Small intestine (tissue), 7 donors: Measurements from ENCODE around the gene TAF1B. TPM values are rescaled to one million over a fixed set of nuclear protein-coding genes. Genes with fewer than 3 reads are reported as not detected.

Source experiments
- DNase-seq, 2 donors: peaks; one replicate each; pipeline versions ENCODE4 v3.0.0 to v3.0.0-alpha.2; 2013
- FAIRE-seq: peaks from 2 replicates; lab custom pipeline; 2012; peaks lifted over from hg19 to GRCh38; lab: Jason Lieb, UNC
- H3K27ac ChIP-seq, 3 donors: one replicate each; pipeline ENCODE4 v1.5.1; 2013; ENCODE audit warnings: low read length in 2 of 3, mild to moderate bottlenecking in 2 of 3, control low read depth in 1 of 3, inconsistent platforms in 1 of 3, low read depth in 1 of 3, moderate library complexity in 1 of 3
- H3K27me3 ChIP-seq, 3 donors: one replicate each; pipeline ENCODE4 v1.6.1; 2013; ENCODE audit warnings: low read length in 3 of 3, inconsistent platforms in 1 of 3; ENCODE audit not compliant: control insufficient read depth in 3 of 3, insufficient read depth in 3 of 3
- H3K36me3 ChIP-seq, 3 donors: one replicate each; pipeline ENCODE4 v1.6.1; 2013; ENCODE audit warnings: low read length in 3 of 3, inconsistent platforms in 1 of 3, low read depth in 1 of 3, mild to moderate bottlenecking in 1 of 3, moderate library complexity in 1 of 3; ENCODE audit not compliant: control insufficient read depth in 3 of 3, insufficient read depth in 2 of 3
- H3K4me1 ChIP-seq, 3 donors: one replicate each; pipeline ENCODE4 v1.6.1; 2013; ENCODE audit warnings: low read length in 2 of 3, inconsistent platforms in 1 of 3, low read depth in 1 of 3, mild to moderate bottlenecking in 1 of 3, moderate library complexity in 1 of 3; ENCODE audit not compliant: control insufficient read depth in 3 of 3, insufficient read depth in 2 of 3
- H3K4me3 ChIP-seq, 3 donors: one replicate each; pipeline ENCODE4 v1.5.1; 2013; ENCODE audit warnings: low read length in 3 of 3, control low read depth in 1 of 3, inconsistent platforms in 1 of 3, low read depth in 1 of 3, mild to moderate bottlenecking in 1 of 3, moderate library complexity in 1 of 3
- H3K9me3 ChIP-seq, 2 donors: one replicate each; pipeline ENCODE4 v1.6.1; 2013; ENCODE audit warnings: low read depth in 1 of 2, low read length in 1 of 2; ENCODE audit not compliant: control insufficient read depth in 2 of 2, insufficient read depth in 1 of 2
- WGBS, 3 donors: extraction: QIAGEN DNeasy Blood & Tissue Kit; methylation state at CpG; one replicate each; pipeline ENCODE4 v1.1.7; 2013; 5-methylcytosine and 5-hydroxymethylcytosine counted together
- polyA plus RNA-seq, 4 donors: library from polyadenylated mRNA; stranded (reverse) in 3 of 4; unstranded in 1 of 4; fragments of 200-250 nt in 3 of 4; fragments of 120-200 nt in 1 of 4; gene quantifications; one replicate each; pipeline versions ENCODE4 v1.2.1 to v1.2.3, GENCODE V29; 2013
- donor health status: healthy with polysubstance abuse.
- donor health status: control.
- donor health status: control.
- donor health status: Bipolar disorder and iron deficiency.
- donor health status: healthy.

TAF1B gene
- polyA plus RNA-seq, 4 donors = 1.1 to 11.3 (median 4.1) TPM

DNA sequence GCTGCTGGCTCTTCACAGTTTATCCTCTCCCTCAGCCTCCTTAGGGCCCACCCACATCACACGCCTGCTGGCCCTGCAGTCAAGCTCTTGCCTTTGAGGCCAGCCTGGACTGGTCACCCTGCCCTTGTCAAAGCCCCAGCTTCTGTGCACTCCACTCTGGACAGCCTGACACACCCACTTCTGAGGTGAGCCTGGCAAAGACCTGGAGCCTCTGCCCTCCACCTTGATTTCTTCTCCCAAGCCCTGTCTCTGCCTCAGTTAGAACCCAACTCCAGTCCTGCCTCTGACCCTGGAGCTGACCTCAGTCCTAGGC, 37.0 kb upstream of the TAF1B start:
- Histone ChIP-seq H3K36me3 (no peaks in the 10 kb centered on the region), H3K27ac (no peak overlapping the region), H3K9me3 (no peaks in the 10 kb centered on the region), H3K4me1 (peaks cover 3 to 34% (median 10%) of the 10 kb centered on the region in 3 donors), H3K4me3 (no peak overlapping the region), H3K27me3 (no peaks in the 10 kb centered on the region)
- no peak for FAIRE-seq
- 83 to 90% (median 83%) methylated on average over 1 of the region's 1 CpG for WGBS, 3 donors
- no peak for DNase-seq

DNA sequence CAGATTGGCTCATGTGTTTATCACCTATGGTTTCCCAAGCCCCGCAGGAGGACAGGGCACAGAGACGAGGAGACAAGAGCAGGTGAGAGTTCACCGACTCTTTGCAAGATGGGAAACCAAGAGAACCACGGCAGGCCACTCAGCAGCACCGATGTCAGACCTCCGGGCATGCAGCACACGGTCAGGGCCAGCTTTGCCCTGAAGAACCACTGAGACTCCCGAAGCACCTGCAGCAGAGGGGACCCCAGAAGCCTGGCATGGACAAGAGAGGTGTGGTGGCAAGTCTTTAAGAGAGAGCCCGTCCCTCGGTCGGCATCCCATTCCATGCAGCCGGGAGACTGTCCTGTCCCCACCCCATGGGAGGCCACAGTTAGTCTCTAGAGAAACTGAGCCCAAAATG, 36.6 kb upstream of the TAF1B start:
- Histone ChIP-seq H3K4me3 (no peak overlapping the region), H3K27me3 (no peaks in the 10 kb centered on the region), H3K27ac (no peak overlapping the region), H3K4me1 (peaks cover 3 to 30% (median 6%) of the 10 kb centered on the region in 3 donors), H3K36me3 (no peaks in the 10 kb centered on the region), H3K9me3 (no peaks in the 10 kb centered on the region)
- WGBS, 3 donors = 89 to 95% (median 91%) methylated on average over 12 of the region's 12 CpGs
- FAIRE-seq = no peak
- DNase-seq = no peak

DNA sequence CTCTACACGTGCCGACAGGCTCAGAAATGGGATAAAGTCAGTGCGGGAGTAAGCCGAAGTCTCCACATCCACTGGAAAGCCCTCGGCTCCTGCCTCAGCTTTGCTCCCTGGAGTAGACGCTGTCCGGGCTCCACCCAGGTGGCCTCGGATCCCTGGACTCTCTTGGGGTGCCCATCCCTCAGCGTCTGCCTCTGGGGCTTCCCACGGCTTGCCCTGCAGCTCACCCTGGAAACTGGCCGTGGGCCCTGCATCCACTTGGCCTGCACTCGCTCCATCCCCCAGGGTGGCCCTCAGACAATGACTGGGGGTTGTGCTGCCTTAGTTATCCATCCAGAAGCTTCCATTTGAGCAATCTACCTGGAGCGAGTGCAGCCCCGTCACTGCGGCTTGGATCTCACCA, 36.2 kb upstream of the TAF1B start:
- Histone ChIP-seq H3K27me3 (no peaks in the 10 kb centered on the region), H3K4me3 (no peak overlapping the region), H3K4me1 (peaks cover 3 to 30% (median 4%) of the 10 kb centered on the region in 3 donors), H3K27ac (no peak overlapping the region), H3K9me3 (no peaks in the 10 kb centered on the region), H3K36me3 (no peaks in the 10 kb centered on the region)
- DNase-seq (no peak), FAIRE-seq (no peak)
- WGBS, 3 donors = 88 to 94% (median 88%) methylated on average over 15 of the region's 15 CpGs

DNA sequence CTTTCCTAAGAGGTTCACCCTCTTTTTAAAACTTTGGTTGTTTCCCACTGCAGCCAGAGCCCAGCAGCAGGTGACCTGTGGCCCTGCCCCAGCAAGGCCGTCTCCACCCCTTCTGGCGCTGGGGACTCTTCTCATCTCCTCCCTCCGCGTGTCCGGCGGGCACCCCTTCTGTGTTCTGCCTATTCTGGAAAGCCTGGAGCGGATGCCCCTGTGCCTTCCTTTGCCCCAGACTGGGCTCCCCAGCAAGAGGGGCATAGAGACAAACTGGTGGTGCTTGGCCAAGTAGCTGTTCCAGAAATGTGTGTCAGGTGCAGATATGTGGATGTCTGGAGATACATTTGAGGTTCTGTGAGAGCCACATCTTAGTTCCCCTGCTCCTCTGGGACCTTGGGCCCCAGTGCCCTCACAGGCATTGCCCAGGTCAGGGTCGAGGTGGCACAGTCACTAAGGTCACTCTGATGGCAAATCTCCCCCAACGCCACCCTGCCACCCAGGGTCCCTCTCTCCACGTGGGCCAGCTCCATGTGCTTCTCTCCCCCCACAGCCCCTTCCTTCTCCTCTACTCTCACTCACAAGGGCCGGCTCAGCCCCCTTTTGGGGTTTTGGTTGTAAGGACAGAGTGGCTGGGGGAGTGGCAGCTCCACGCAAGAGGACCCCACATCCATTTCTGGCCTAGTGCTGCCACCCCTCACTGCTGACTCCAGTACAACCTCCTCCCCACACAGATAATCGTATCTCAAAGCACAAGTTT, 35.5 kb upstream of the TAF1B start:
- FAIRE-seq (no peak), DNase-seq (no peak)
- no peak overlapping the region for H3K4me3 ChIP-seq
- peaks cover under 1 to 24% (median 4%) of the 10 kb centered on the region in 3 donors for H3K4me1 ChIP-seq
- 89 to 93% (median 91%) methylated on average over 12 to 13 of the region's 13 CpGs for WGBS, 3 donors
- H3K36me3 ChIP-seq = no peaks in the 10 kb centered on the region
- no peak overlapping the region for H3K27ac ChIP-seq
- H3K9me3 ChIP-seq = no peaks in the 10 kb centered on the region
- no peaks in the 10 kb centered on the region for H3K27me3 ChIP-seq

DNA sequence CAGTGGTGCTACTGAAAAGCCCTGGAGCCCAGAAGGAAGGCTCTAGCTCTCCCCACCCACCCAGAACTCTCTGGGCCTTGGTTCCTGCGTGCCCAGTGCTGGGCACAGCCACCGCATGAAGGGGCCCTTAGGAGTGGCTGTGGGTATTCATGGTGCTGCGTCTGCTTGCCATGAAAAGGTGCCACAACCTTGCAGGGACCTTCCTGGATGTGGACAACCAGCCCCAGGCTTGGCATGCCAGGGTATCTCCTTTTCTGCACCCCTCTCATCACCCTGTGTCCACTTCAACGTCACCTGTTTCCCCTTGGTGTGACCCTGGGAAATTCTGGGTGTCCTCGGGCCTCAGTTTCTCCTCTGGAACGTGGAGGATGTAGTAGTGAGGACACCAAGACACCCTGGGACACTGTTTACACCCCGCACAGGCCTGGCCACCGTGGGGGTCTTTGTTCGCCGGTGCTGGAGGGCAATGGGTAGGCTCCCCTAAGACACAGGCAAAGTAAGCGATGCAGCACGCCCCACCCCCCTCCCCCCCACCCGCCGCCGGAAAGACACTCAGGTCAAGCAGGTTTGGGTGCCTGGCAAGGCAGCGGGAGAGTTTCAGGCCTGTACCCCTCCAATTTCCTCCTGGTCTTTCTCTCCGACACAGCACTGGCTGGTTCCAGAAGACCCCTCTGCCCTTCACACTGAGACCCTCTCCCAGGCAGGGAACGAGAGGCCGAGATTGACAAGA, 34.8 kb upstream of the TAF1B start:
- no peaks in the 10 kb centered on the region for H3K9me3 ChIP-seq
- WGBS, 3 donors = 44 to 78% (median 61%) methylated on average over 17 to 19 of the region's 19 CpGs
- DNase-seq = no peak
- H3K4me3 ChIP-seq = no peak overlapping the region
- no peaks in the 10 kb centered on the region for H3K27me3 ChIP-seq
- no peak for FAIRE-seq
- peaks cover 0 to 18% (median 2%) of the 10 kb centered on the region in 3 donors for H3K4me1 ChIP-seq
- H3K36me3 ChIP-seq = no peaks in the 10 kb centered on the region
- no peak overlapping the region for H3K27ac ChIP-seq

DNA sequence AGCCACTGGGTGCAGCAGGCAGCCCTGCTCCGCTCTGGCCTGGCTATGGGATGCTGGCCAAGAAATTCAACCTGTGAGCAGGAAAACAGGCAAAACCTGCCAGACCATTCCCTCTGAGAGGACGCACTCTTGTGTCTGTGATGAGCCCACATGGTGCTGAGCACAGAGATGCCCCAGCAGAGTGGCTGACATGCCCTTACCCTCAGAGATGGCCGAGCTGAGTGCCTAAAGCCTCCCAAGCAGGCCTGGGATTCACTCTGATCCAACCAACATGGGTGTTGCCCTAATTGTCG, 34.3 kb upstream of the TAF1B start:
- no peak for FAIRE-seq
- H3K36me3 ChIP-seq = no peaks in the 10 kb centered on the region
- no peak overlapping the region for H3K27ac ChIP-seq
- no peaks in the 10 kb centered on the region for H3K9me3 ChIP-seq
- no peak overlapping the region for H3K4me3 ChIP-seq
- peak in 1 of 2 donors; percentile 26 for DNase-seq
- H3K4me1 ChIP-seq = peaks cover 0 to 21% (median 0%) of the 10 kb centered on the region in 3 donors
- peaks cover 0 to 3% (median 0%) of the 10 kb centered on the region in 3 donors for H3K27me3 ChIP-seq
- WGBS, 3 donors = 35 to 76% (median 46%) methylated on average over 4 of the region's 4 CpGs

DNA sequence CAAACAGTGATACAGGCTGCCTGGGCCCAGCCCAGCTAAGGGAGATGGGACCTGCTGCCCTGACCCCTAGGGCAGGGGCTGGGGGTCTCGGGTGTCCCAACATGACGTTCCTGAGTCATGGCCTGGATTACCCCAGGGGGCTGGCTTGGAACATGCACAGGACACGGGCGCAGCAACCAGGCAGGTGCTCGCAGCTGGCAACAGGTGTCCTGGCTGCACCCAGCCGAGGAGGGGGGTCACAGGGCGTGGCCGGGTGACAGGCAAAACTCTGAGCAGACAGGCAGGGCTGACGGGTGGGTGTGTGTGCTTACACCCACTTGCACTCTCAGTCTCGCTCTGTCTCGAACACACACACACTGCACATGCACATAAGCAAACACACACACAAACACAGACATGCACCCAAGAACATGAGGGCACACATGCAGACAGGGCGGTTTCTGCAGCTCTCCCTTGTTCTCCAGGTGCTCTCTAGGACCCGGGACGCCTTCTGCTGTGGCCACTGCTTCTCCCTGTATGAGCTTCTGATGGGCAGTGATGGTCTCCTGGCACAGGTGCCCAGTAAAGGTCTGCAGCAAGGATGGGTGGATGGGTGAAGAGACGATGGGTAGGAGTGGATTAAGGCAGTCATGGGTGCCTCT, 33.7 kb upstream of the TAF1B start:
- 12 to 64% (median 37%) methylated on average over 15 of the region's 15 CpGs for WGBS, 3 donors
- peak; percentile 53 to 71 for DNase-seq
- Histone ChIP-seq H3K27ac (no peak overlapping the region), H3K9me3 (no peaks in the 10 kb centered on the region), H3K36me3 (no peaks in the 10 kb centered on the region), H3K27me3 (peaks cover 0 to 3% (median 2%) of the 10 kb centered on the region in 3 donors), H3K4me1 (peaks cover 0 to 21% (median 0%) of the 10 kb centered on the region in 3 donors), H3K4me3 (no peak overlapping the region)
- FAIRE-seq = no peak

DNA sequence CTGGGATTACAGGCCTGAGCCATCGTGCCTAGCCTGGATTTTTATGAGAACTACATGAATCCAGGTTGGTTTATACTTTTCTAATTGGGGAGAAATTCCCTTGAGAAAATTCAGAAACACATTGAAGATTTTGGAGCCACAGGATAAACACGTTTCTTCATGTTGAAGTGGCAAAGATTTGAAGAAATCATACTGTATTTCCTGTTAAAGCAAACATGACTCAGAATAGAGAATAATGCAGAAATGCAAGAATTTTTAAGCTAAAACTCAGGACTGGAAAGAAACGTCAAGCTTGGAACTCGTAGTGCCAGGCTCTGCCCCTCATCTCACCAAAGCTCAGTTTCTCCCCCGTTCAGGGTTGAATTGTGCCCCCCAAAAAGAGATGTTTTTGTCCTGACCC, 32.1 kb upstream of the TAF1B start:
- no peak overlapping the region for H3K4me3 ChIP-seq
- FAIRE-seq (no peak), DNase-seq (no peak)
- peaks cover 0 to 3% (median 3%) of the 10 kb centered on the region in 3 donors for H3K27me3 ChIP-seq
- H3K27ac ChIP-seq = no peak overlapping the region
- H3K36me3 ChIP-seq = no peaks in the 10 kb centered on the region
- no peaks in the 10 kb centered on the region for H3K9me3 ChIP-seq
- 79 to 87% (median 83%) methylated on average over 5 of the region's 5 CpGs for WGBS, 3 donors
- H3K4me1 ChIP-seq = peaks cover 0 to 17% (median 0%) of the 10 kb centered on the region in 3 donors
